SK-N-MC (cell line): Measurements from ENCODE around the gene MAPK8.

ENCODE experiments used
- DNase-seq: peaks from one replicate; pipeline ENCODE4 v3.0.0-alpha.2; 2011; ENCODE audit warnings: low read depth, low spot score
- H3K27ac ChIP-seq: fragments of 200-600 bp; sonication (generic); 2 replicates; pipeline ENCODE4 v1.5.1; 2016; ENCODE audit warnings: mixed run types
- H3K36me3 ChIP-seq: fragments of 200-600 bp; sonication (generic); 2 replicates; pipeline ENCODE4 v1.6.1; 2017; ENCODE audit warnings: antibody characterized with exemption, low read length, mixed read lengths; ENCODE audit not compliant: insufficient read depth
- H3K4me3 ChIP-seq: fragments of 200-600 bp; sonication (generic); 2 replicates; pipeline ENCODE4 v1.5.1; 2016
- H3K9ac ChIP-seq: fragments of 200-600 bp; sonication (generic); 2 replicates; pipeline ENCODE4 v1.8.0; 2017; ENCODE audit warnings: mixed run types, mixed read lengths; ENCODE audit not compliant: insufficient read length
- H3K9me3 ChIP-seq: fragments of 200-600 bp; sonication (generic); 2 replicates; pipeline ENCODE4 v1.6.1; 2017; ENCODE audit warnings: low read depth, mild to moderate bottlenecking, antibody characterized with exemption, low read length, moderate library complexity, mixed read lengths
- EZH2 ChIP-seq: fragments of 200-600 bp; sonication (generic); IDR thresholded peaks from one replicate; pipeline ENCODE4 v1.6.1; 2017; ENCODE audit warnings: antibody characterized with exemption
- FOXP2 ChIP-seq: optimal IDR thresholded peaks from 2 replicates; pipeline ENCODE3; 2011; ENCODE audit warnings: mild to moderate bottlenecking, moderate library complexity; ENCODE audit not compliant: insufficient read depth; ENCODE audit errors: extremely low read length, control extremely low read depth
- POLR2AphosphoS5 ChIP-seq: IDR thresholded peaks from 2 replicates; pipeline ENCODE4 v1.6.1; 2012; ENCODE audit warnings: mild to moderate bottlenecking, low read depth, low read length, borderline replicate concordance

MAPK8 gene

GRCh38 chr10:48378675-48379074, 72.2 kb downstream of the MAPK8 start:
- no peak overlapping the region for H3K9ac ChIP-seq
- no peak overlapping the region for H3K4me3 ChIP-seq
- H3K9me3 ChIP-seq = no peaks in the 10 kb centered on the region
- no peak for DNase-seq
- H3K36me3 ChIP-seq = no peaks in the 10 kb centered on the region
- no peak for TF ChIP-seq POLR2AphosphoS5
- TF ChIP-seq EZH2 = no peak
- TF ChIP-seq FOXP2 = no peak
- no peak overlapping the region for H3K27ac ChIP-seq

- H3K9ac ChIP-seq = no peak overlapping the region
- no peaks in the 10 kb centered on the region for H3K36me3 ChIP-seq
- TF ChIP-seq POLR2AphosphoS5 (no peak), EZH2 (no peak), FOXP2 (no peak)
- H3K27ac ChIP-seq = no peak overlapping the region
- H3K4me3 ChIP-seq = no peak overlapping the region
- H3K9me3 ChIP-seq = no peaks in the 10 kb centered on the region
- no peak for DNase-seq
Measured at GRCh38 chr10:48381971-48382370, 75.5 kb downstream of the MAPK8 start.

GRCh38 chr10:48382982-48383381, 76.5 kb downstream of the MAPK8 start:
- TF ChIP-seq EZH2 = no peak
- TF ChIP-seq FOXP2 = no peak
- DNase-seq = no peak
- Histone ChIP-seq H3K36me3 (no peaks in the 10 kb centered on the region), H3K27ac (no peak overlapping the region), H3K9ac (no peak overlapping the region), H3K4me3 (no peak overlapping the region), H3K9me3 (no peaks in the 10 kb centered on the region)

- Histone ChIP-seq H3K36me3 (no peaks in the 10 kb centered on the region), H3K9me3 (no peaks in the 10 kb centered on the region), H3K9ac (no peak overlapping the region), H3K27ac (no peak overlapping the region), H3K4me3 (no peak overlapping the region)
- DNase-seq = no peak
- no peak for TF ChIP-seq EZH2
- TF ChIP-seq POLR2AphosphoS5 = no peak
- no peak for TF ChIP-seq FOXP2
Measured at GRCh38 chr10:48383393-48383792, 76.9 kb downstream of the MAPK8 start.

GRCh38 chr10:48384699-48384982, 78.2 kb downstream of the MAPK8 start:
- no peak for DNase-seq
- TF ChIP-seq EZH2 (no peak), POLR2AphosphoS5 (no peak), FOXP2 (no peak)
- no peak overlapping the region for H3K9ac ChIP-seq
- H3K4me3 ChIP-seq = no peak overlapping the region
- no peaks in the 10 kb centered on the region for H3K36me3 ChIP-seq
- no peak overlapping the region for H3K27ac ChIP-seq
- no peaks in the 10 kb centered on the region for H3K9me3 ChIP-seq

GRCh38 chr10:48389272-48389671, 82.8 kb downstream of the MAPK8 start:
- no peak for DNase-seq
- TF ChIP-seq EZH2 (no peak), POLR2AphosphoS5 (no peak), FOXP2 (no peak)

GRCh38 chr10:48389846-48390557, 83.5 kb downstream of the MAPK8 start:
- no peaks in the 10 kb centered on the region for H3K36me3 ChIP-seq
- TF ChIP-seq EZH2 (no peak), FOXP2 (no peak), POLR2AphosphoS5 (no peak)
- no peaks in the 10 kb centered on the region for H3K9me3 ChIP-seq
- H3K9ac ChIP-seq = no peak overlapping the region
- no peak for DNase-seq
- H3K4me3 ChIP-seq = no peak overlapping the region
- no peak overlapping the region for H3K27ac ChIP-seq

More at GRCh38 chr10:48389272-48389671, 82.8 kb downstream of the MAPK8 start:
- Histone ChIP-seq H3K9ac (no peak overlapping the region), H3K36me3 (no peaks in the 10 kb centered on the region), H3K9me3 (no peaks in the 10 kb centered on the region), H3K4me3 (no peak overlapping the region), H3K27ac (no peak overlapping the region)

GRCh38 chr10:48390558-48390871, 84.0 kb downstream of the MAPK8 start:
- DNase-seq = no peak
- Histone ChIP-seq H3K27ac (no peak overlapping the region), H3K9ac (no peak overlapping the region), H3K4me3 (no peak overlapping the region), H3K36me3 (no peaks in the 10 kb centered on the region), H3K9me3 (no peaks in the 10 kb centered on the region)
- no peak for TF ChIP-seq EZH2
- TF ChIP-seq POLR2AphosphoS5 = no peak
- TF ChIP-seq FOXP2 = no peak
